Stomach (tissue), 9 donors: ENCODE data around the gene CEP55. TPM values are rescaled to one million over a fixed set of nuclear protein-coding genes. Genes with fewer than 3 reads are reported as not detected.
A peak's percentile ranks its signal among the peaks of the same experiment; 100 is the strongest.

Experiments used
- DNase-seq, 2 donors: peaks; one replicate each; pipeline versions ENCODE4 v3.0.0 to v3.0.0-alpha.2; 2013 to 2019
- H3K27ac ChIP-seq, 5 donors: fragments of 200-600 bp in 4 of 5; sonication (generic) in 4 of 5; one replicate each; pipeline ENCODE4 v1.5.1; 2013 to 2019; ENCODE audit warnings: mild to moderate bottlenecking in 1 of 5, moderate library complexity in 1 of 5
- H3K27me3 ChIP-seq, 3 donors: fragments of 200-600 bp; sonication (generic); one replicate each; pipeline ENCODE4 v1.5.1; 2017 to 2019; ENCODE audit warnings: mixed run types in 1 of 3
- H3K36me3 ChIP-seq, 4 donors: fragments of 200-600 bp; sonication (generic); 1 replicate in 3 of 4; 2 replicates in 1 of 4; pipeline ENCODE4 v1.5.1; 2016 to 2019
- H3K4me1 ChIP-seq, 4 donors: fragments of 200-600 bp; sonication (generic); one replicate each; pipeline ENCODE4 v1.5.1; 2016 to 2019
- H3K4me3 ChIP-seq, 4 donors: fragments of 200-600 bp; sonication (generic) in 3 of 4; one replicate each; pipeline ENCODE4 v1.5.1; 2016 to 2019; ENCODE audit warnings: mild to moderate bottlenecking in 1 of 4
- H3K9me3 ChIP-seq, 4 donors: fragments of 200-600 bp; sonication (generic); one replicate each; pipeline ENCODE4 v1.5.1; 2016 to 2019
- CTCF ChIP-seq, 7 experiments: fragments of 450-650 bp in 4 of 7; fragments of 200-600 bp in 3 of 7; sonication (generic) in 3 of 7; IDR thresholded peaks; one replicate each; pipeline ENCODE4 v1.5.1; 2016 to 2019; ENCODE audit warnings: antibody characterized with exemption in 7 of 7, control low read depth in 2 of 7, mild to moderate bottlenecking in 1 of 7
- EP300 ChIP-seq: sonication (generic); formaldehyde crosslinking; IDR thresholded peaks from one replicate; pipeline ENCODE4 v1.6.1; 2017; ENCODE audit warnings: antibody characterized with exemption
- POLR2A ChIP-seq, 4 donors: fragments of 450-650 bp; IDR thresholded peaks; one replicate each; pipeline ENCODE4 v1.6.1; 2016; ENCODE audit warnings: antibody characterized with exemption in 4 of 4, control low read depth in 2 of 4, mild to moderate bottlenecking in 1 of 4, moderate library complexity in 1 of 4
- POLR2AphosphoS5 ChIP-seq, 3 donors: sonication (generic); formaldehyde crosslinking; IDR thresholded peaks; one replicate each; pipeline ENCODE4 v1.6.1; 2016; ENCODE audit warnings: antibody characterized with exemption in 3 of 3
- WGBS, 5 donors: extraction: QIAGEN DNeasy Blood & Tissue Kit in 3 of 5; methylation state at CpG; one replicate each; pipeline versions ENCODE4 v1.1.5 to v1.1.7; 2013 to 2018; 5-methylcytosine and 5-hydroxymethylcytosine counted together
- intact Hi-C: fragments of 100-400 bp; cut with DNase I; formaldehyde crosslinking; loops from one replicate; pipeline ENCODE4 v1.15.1; 2023; ENCODE audit warnings: low total_unique reads
- polyA plus RNA-seq, 3 donors: library from polyadenylated mRNA; stranded (reverse); fragments of 200-250 nt; gene quantifications; one replicate each; pipeline ENCODE4 v1.2.3, GENCODE V29; 2013
- total RNA-seq, 5 donors: library from RNA; depleted of rRNA; stranded (reverse); fragments of >200 nt; gene quantifications; one replicate each; pipeline versions ENCODE4 v1.1.0 to v1.2.3, GENCODE V29; 2014 to 2016
- donor health status: healthy with polysubstance abuse.
- donor health status: Bipolar disorder and iron deficiency.
- donor health status: healthy.

Gene CEP55
- total and polyA plus RNA-seq, 8 donors, result 0.58 to 7.2 (median 3.1) TPM; not detected in 1

DNA sequence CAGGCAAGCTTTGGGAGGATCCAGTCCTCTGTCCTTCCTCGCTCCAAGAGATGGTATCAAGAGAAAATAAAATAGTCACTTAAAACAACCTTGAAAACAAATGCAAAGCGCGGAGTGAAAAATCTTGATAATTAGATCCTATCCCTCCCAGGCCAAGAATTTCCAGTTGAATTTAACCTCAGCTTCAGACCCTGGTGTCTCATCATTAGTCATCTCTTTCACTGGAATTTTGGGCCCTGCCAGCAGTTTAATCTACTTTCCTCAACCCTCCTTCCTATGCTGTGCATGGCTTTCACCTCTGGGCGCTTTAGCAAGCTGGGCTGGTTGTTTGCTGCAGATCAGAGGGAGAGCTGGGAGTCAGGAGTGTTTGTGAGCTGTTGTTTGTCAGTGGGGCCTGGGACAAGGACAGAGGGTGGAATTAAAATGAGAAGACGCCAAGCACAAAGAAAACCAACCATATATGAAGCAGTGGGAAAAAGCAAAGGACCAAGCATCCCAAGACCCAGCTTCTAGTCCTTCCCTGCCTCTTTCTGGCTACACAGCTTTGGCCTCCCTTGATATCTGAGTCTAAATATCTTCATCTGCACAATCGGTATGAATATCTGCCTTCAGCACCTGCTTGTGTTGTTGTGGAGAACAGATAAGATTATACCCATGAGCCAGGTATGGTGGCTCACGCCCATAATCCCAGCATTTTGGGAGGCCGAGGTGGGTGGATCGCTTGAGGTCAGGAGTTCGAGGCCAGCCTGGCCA is 27.8 kb upstream of the CEP55 start:
- Histone ChIP-seq H3K9me3 (no peaks in the 10 kb centered on the region), H3K4me3 (no peak overlapping the region), H3K36me3 (peaks cover 0 to 6% (median 0%) of the 10 kb centered on the region in 4 donors), H3K4me1 (peaks cover 22 to 79% (median 69%) of the 10 kb centered on the region in 4 donors), H3K27ac (peak overlapping the region; percentile 16 to 83 (median 80)), H3K27me3 (no peaks in the 10 kb centered on the region)
- DNase-seq, result no peak
- 70 to 79% (median 73%) methylated on average over 10 of the region's 10 CpGs for WGBS, 5 donors
- TF ChIP-seq POLR2AphosphoS5 (IDR thresholded peaks at IDR 0.05) (peak in 1 of 3 donors; percentile 46), POLR2A (IDR thresholded peaks at IDR 0.05) (no peak)
- intact Hi-C loops, result no loop called here

DNA sequence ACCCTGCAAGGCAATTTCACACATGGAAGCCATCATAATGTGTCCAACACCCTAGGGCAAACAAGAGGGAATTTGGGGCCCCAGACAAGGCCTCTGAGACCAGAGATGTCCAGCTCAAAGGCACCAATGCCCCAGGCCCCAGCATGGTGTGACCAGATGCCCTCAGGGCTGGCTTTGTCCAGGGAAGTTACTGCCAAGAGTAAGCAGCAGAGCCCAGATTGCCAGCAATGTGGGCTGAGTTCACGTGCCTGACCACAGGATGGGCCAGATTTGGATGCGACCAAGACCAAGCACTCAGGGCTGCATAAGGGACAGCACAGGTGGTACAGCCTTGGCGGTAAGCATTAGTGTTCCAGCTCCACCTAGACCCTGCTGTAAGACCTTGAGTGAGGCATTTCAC is 27.0 kb upstream of the CEP55 start:
- DNase-seq, result no peak
- peaks cover 0 to 6% (median 0%) of the 10 kb centered on the region in 4 donors for H3K36me3 ChIP-seq
- peaks cover 18 to 79% (median 64%) of the 10 kb centered on the region in 4 donors for H3K4me1 ChIP-seq
- H3K27me3 ChIP-seq, result no peaks in the 10 kb centered on the region
- 77 to 93% (median 89%) methylated on average over 3 of the region's 3 CpGs for WGBS, 5 donors
- intact Hi-C loops, result no loop called here
- no peak overlapping the region for H3K4me3 ChIP-seq
- peak overlapping the region; percentile 27 to 83 (median 80) for H3K27ac ChIP-seq
- TF ChIP-seq POLR2AphosphoS5 (IDR thresholded peaks at IDR 0.05) (no peak), CTCF (IDR thresholded peaks at IDR 0.05) (no peak), POLR2A (IDR thresholded peaks at IDR 0.05) (no peak), EP300 (no peak)
- no peaks in the 10 kb centered on the region for H3K9me3 ChIP-seq

- peaks cover 0 to 6% (median 0%) of the 10 kb centered on the region in 4 donors for H3K36me3 ChIP-seq
- TF ChIP-seq POLR2AphosphoS5 (IDR thresholded peaks at IDR 0.05) (peak in 2 of 3 donors; percentile 57 to 75), CTCF (IDR thresholded peaks at IDR 0.05) (no peak)
- WGBS, 5 donors, result 81 to 92% (median 85%) methylated on average over 5 of the region's 5 CpGs
- H3K9me3 ChIP-seq, result no peaks in the 10 kb centered on the region
- H3K27ac ChIP-seq, result peak overlapping the region; percentile 14 to 83 (median 80)
- H3K4me1 ChIP-seq, result peaks cover 12 to 80% (median 63%) of the 10 kb centered on the region in 4 donors
- H3K4me3 ChIP-seq, result no peak overlapping the region
- intact Hi-C loops, result no loop called here
- no peaks in the 10 kb centered on the region for H3K27me3 ChIP-seq
- peak in 1 of 2 donors; percentile 68 for DNase-seq
These were observed 25.2 kb upstream of the CEP55 start for GRCh38 chr10:93471110-93471651.

DNA sequence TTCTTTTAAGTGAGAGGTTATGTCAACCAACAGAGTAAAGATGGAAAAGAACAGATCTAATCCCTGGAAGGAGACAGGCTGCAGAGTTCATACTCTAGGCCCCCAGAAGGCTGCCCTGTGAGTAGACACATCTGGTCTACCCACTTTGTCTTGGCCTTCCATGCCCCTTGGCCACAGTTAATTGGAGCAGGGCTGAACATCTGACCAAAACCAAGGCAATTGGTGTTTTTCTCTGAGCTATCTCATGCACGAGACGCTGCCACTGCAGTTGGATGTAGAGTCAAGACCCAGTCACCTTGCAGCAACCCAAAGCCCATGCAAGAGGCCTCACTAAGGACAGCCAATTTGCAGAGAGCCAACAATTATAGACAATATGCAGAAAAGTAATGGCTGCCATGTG is 23.3 kb upstream of the CEP55 start:
- intact Hi-C loops, result no loop called here
- Histone ChIP-seq H3K27me3 (no peaks in the 10 kb centered on the region), H3K36me3 (peaks cover 0 to 12% (median 1%) of the 10 kb centered on the region in 4 donors), H3K4me1 (peaks cover 7 to 80% (median 54%) of the 10 kb centered on the region in 4 donors), H3K4me3 (no peak overlapping the region), H3K9me3 (no peaks in the 10 kb centered on the region), H3K27ac (peak overlapping the region in 3 of 5 donors; percentile 18 to 83 (median 74))
- DNase-seq, result no peak
- WGBS, 5 donors, result 88 to 97% (median 94%) methylated on average over 2 of the region's 2 CpGs
- TF ChIP-seq EP300 (no peak), POLR2A (IDR thresholded peaks at IDR 0.05) (no peak), CTCF (IDR thresholded peaks at IDR 0.05) (no peak), POLR2AphosphoS5 (IDR thresholded peaks at IDR 0.05) (no peak)
